Upper lobe of right lung (tissue), 1 donor: ENCODE data around the gene ARTN. TPM values are rescaled to one million over a fixed set of nuclear protein-coding genes. Genes with fewer than 3 reads are reported as not detected.

Source experiments
- ATAC-seq: fragments of 200-7000 bp; cut with Tn5 transposase; one replicate; pipeline ENCODE4 v1.9.1; 2020; ENCODE audit warnings: mild to moderate bottlenecking, moderate library complexity
- DNase-seq: peaks from one replicate; pipeline ENCODE4 v3.0.0-alpha.2; 2020
- H3K27ac ChIP-seq: fragments of 200-600 bp; one replicate; pipeline ENCODE4 v1.8.0; 2022
- H3K27me3 ChIP-seq: fragments of 200-600 bp; one replicate; pipeline ENCODE4 v1.8.0; 2022; ENCODE audit warnings: mild to moderate bottlenecking
- H3K36me3 ChIP-seq: fragments of 200-600 bp; one replicate; pipeline ENCODE4 v1.8.0; 2022
- H3K4me1 ChIP-seq: fragments of 200-600 bp; one replicate; pipeline ENCODE4 v1.8.0; 2022
- H3K4me3 ChIP-seq: fragments of 200-600 bp; one replicate; pipeline ENCODE4 v1.8.0; 2022; ENCODE audit warnings: mild to moderate bottlenecking
- H3K9me3 ChIP-seq: fragments of 200-600 bp; one replicate; pipeline ENCODE4 v1.8.0; 2022
- intact Hi-C: fragments of 100-400 bp; cut with DNase I; formaldehyde crosslinking; loops from one replicate; pipeline ENCODE4 v1.11.0; 2022
- total RNA-seq: library from RNA; stranded (reverse); fragmentation: NEBNext Ultra II Directional; extraction: Animal tissue kit (Norgen Biotek cat#: 25700); gene quantifications from one replicate; pipeline ENCODE4 v1.2.1, GENCODE V29; 2021
- TF ChIP-seq, protein P1 (sequence below): fragments of 200-600 bp; IDR thresholded peaks from one replicate; pipeline ENCODE4 v1.8.0; 2022; ENCODE audit warnings: antibody characterized with exemption
- donor health status: DM: no; HTN: yes; CAD: no; lungs with severe emphysema.

The ARTN gene
- total RNA-seq, 1 donor from 2014 or later = 0.43 TPM

GRCh38 chr1:43963890-43964289 lies 30.3 kb downstream of the ARTN start:
- H3K4me1 ChIP-seq = no peaks in the 10 kb centered on the region
- no peaks in the 10 kb centered on the region for H3K9me3 ChIP-seq
- H3K4me3 ChIP-seq = no peak overlapping the region
- intact Hi-C loops = no loop called here
- DNase-seq (no peak), ATAC-seq (no peak)
- TF ChIP-seq, protein P1, sequence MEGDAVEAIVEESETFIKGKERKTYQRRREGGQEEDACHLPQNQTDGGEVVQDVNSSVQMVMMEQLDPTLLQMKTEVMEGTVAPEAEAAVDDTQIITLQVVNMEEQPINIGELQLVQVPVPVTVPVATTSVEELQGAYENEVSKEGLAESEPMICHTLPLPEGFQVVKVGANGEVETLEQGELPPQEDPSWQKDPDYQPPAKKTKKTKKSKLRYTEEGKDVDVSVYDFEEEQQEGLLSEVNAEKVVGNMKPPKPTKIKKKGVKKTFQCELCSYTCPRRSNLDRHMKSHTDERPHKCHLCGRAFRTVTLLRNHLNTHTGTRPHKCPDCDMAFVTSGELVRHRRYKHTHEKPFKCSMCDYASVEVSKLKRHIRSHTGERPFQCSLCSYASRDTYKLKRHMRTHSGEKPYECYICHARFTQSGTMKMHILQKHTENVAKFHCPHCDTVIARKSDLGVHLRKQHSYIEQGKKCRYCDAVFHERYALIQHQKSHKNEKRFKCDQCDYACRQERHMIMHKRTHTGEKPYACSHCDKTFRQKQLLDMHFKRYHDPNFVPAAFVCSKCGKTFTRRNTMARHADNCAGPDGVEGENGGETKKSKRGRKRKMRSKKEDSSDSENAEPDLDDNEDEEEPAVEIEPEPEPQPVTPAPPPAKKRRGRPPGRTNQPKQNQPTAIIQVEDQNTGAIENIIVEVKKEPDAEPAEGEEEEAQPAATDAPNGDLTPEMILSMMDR = no peak
- peaks cover 30% of the 10 kb centered on the region for H3K36me3 ChIP-seq
- no peaks in the 10 kb centered on the region for H3K27me3 ChIP-seq
- no peak overlapping the region for H3K27ac ChIP-seq

DNA sequence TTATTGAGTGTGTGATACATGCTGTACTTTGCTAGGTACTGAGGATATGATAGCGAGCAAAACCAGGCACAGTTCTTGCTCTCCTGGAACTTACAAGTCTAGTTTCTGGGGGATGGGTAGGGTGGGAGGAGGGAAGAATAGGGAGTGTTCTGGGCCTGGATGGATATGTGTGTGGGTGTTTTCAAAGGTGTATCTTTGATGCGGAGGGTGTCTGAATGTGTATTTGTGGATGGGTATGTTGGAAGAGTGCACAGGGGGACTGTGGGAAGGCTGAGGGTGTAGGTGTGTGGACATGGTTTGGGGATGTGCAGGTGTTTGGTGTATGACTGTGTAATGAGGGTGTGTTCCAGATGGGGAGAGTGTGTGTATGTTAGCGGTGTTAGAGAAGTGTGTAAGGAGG lies 31.7 kb downstream of the ARTN start:
- TF ChIP-seq, protein P1 = no peak
- Histone ChIP-seq H3K27me3 (no peaks in the 10 kb centered on the region), H3K4me1 (peaks cover 3% of the 10 kb centered on the region), H3K36me3 (peaks cover 16% of the 10 kb centered on the region), H3K9me3 (no peaks in the 10 kb centered on the region), H3K4me3 (no peak overlapping the region), H3K27ac (no peak overlapping the region)
- ATAC-seq (no peak), DNase-seq (no peak)
- intact Hi-C loops = no loop called here

DNA sequence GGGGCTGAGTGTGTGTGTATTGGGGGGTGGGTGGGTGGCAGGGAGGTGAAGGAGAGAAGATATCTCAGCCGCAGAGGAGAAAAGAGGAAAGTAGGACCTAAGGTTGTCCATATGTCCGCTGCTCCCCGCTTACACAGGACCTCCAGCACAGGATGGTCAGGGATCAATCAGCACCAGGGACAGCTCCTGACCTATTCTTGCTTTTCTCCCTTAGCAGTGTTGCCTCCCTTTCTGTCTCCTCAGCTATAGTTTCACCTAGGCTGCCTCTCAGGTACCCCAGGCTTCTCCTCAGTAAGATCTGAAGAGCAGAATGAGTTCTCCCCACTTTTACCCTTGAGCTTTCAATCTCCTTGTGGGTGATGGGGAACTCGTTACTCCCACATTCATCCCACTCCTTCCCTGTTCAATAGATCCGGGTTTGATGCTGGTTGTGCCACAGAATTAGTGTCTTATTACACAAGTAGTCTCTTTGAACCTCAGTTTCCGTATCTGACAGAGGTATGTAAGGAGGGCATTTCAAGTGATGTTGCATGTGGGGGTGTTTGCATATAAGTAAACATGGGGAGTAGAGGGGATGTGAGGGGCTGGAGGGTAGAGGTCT lies 34.8 kb downstream of the ARTN start:
- intact Hi-C loops = no loop called here
- H3K4me1 ChIP-seq = peaks cover 12% of the 10 kb centered on the region
- H3K4me3 ChIP-seq = no peak overlapping the region
- no peaks in the 10 kb centered on the region for H3K27me3 ChIP-seq
- H3K36me3 ChIP-seq = peaks cover 13% of the 10 kb centered on the region
- no peak overlapping the region for H3K27ac ChIP-seq
- ATAC-seq (no peak), DNase-seq (no peak)
- TF ChIP-seq, protein P1 = no peak
- H3K9me3 ChIP-seq = no peaks in the 10 kb centered on the region

GRCh38 chr1:43969416-43969745 lies 35.8 kb downstream of the ARTN start:
- intact Hi-C loops = no loop called here
- Histone ChIP-seq H3K9me3 (no peaks in the 10 kb centered on the region), H3K36me3 (peaks cover 13% of the 10 kb centered on the region), H3K27ac (no peak overlapping the region), H3K4me3 (peak overlapping the region; percentile 93), H3K27me3 (no peaks in the 10 kb centered on the region), H3K4me1 (peaks cover 12% of the 10 kb centered on the region)
- DNase-seq = no peak
- TF ChIP-seq, protein P1 = no peak
- ATAC-seq = no peak

- peak within 1 kb of the TSS; percentile 93 for H3K4me3 ChIP-seq
- H3K36me3 ChIP-seq = peaks cover 13% of the 10 kb centered on the region
- H3K4me1 ChIP-seq = peaks cover 12% of the 10 kb centered on the region
- no peaks in the 10 kb centered on the region for H3K9me3 ChIP-seq
- peak; percentile 98 for DNase-seq
- intact Hi-C loops = no loop called here
- H3K27ac ChIP-seq = peak within 1 kb of the TSS; percentile 17
- no peaks in the 10 kb centered on the region for H3K27me3 ChIP-seq
- peak; percentile 94 for ATAC-seq
- TF ChIP-seq, protein P1 = no peak
Observed at GRCh38 chr1:43969746-43970466, 36.3 kb downstream of the ARTN start, which contains the start of gene DPH2. TSS of gene DPH2 (plus strand) at chr1:43970010. CDS start at chr1:43970176, 166 bp downstream.
